ENCODE data around the gene CMIP.

DNA sequence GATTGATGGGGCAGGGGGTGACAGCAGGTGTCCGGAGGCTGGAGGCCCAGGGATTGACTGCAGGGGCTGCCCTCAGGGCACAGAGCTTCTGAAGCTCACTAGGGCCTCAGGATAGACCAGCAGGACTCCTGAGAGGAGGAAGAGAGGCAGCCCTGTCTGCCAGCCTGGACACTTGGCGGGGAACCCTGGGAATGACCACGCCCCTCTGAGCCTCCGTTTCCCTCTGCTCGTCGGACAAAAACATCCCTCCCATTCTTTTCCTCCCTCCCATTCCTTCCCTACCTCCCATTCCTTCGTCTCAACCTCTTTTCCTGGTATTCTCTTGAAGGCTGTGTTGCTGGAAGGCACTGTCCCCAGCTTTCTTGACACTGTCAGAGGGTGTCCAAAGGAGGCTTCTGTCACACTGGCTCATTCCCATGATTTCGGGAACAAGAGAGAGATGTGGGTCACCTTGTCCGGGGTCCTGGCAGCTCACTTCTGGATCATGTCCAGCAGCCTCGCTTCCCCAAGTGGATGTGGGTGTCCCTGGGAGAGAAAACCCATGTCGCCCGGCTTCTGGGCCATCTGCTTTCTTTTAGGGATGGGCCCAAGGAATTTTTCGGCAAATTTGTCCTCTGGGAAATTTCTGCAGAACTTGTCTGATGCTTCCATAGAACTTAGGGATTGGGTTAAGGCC, 145.5 kb downstream of the CMIP start:
- no peak for TF ChIP-seq CTCF (conservative IDR thresholded peaks at IDR 0.05 in 1 of 2, IDR thresholded peaks at IDR 0.05 in 1 of 2; ENCODE audit: extremely low read depth in 1 of 2, insufficient read depth in 1 of 2, low read depth in 1 of 2, low read length in 2 of 2)
- TF ChIP-seq EZH2 (IDR thresholded peaks at IDR 0.05; ENCODE audit: borderline replicate concordance, low read length) = no peak
